Gastroesophageal sphincter (tissue), 3 donors: ENCODE measurements around the gene ARID2.

Source experiments
- CTCF ChIP-seq, 4 experiments: fragments of 200-600 bp in 2 of 4; fragments of 450-650 bp in 2 of 4; sonication (generic) in 1 of 4; IDR thresholded peaks; one replicate each; pipeline ENCODE4 v1.5.1; 2017 to 2019; ENCODE audit warnings: antibody characterized with exemption in 4 of 4, mild to moderate bottlenecking in 2 of 4, moderate library complexity in 2 of 4
- EP300 ChIP-seq: sonication (generic); formaldehyde crosslinking; IDR thresholded peaks from one replicate; pipeline ENCODE4 v1.6.1; 2017; ENCODE audit warnings: antibody characterized with exemption, mild to moderate bottlenecking
- POLR2A ChIP-seq, 2 donors: fragments of 450-650 bp; IDR thresholded peaks; one replicate each; pipeline ENCODE4 v1.6.1; 2017; ENCODE audit warnings: antibody characterized with exemption in 2 of 2, mild to moderate bottlenecking in 2 of 2, moderate library complexity in 1 of 2

- TF ChIP-seq CTCF (IDR thresholded peaks at IDR 0.05) (no peak), POLR2A (IDR thresholded peaks at IDR 0.05) (no peak), EP300 (no peak)
Observed at GRCh38 chr12:45828402-45828801, 98.9 kb downstream of the ARID2 start.
